GM18520 (cell line): Measurements from ENCODE around the gene SCAMP2.
"Not testable (repeated sequence)": the region's sequence is repeated elsewhere in the genome, so short reads cannot be mapped to it uniquely, and the experiment has no call there.

ENCODE experiments used
- ATAC-seq: cut with Tn5 transposase; IDR thresholded peaks from one replicate; pipeline ENCODE4 v1.9.1; 2021; ENCODE audit not compliant: unreplicated experiment

SCAMP2 gene

DNA sequence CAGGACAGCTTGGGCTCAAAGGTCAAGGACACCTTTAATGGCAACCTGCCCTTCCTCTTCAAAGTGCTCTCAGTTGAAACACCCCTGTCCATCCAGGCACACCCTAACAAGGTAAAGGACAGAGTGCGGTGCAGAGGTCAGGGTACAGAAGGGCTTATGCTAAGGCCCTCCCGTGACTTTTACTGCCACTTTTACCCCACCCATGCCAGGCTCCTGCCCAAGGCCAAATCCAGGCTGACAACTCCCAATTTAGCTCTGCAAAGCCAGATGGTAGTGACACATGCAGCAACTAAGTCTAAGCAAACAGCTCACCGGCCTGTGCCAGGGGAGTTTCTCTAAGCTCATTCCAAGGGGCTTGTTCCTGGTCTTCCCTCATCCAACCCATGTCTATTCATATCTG, 18.3 kb upstream of the SCAMP2 start:
- no peak for ATAC-seq

DNA sequence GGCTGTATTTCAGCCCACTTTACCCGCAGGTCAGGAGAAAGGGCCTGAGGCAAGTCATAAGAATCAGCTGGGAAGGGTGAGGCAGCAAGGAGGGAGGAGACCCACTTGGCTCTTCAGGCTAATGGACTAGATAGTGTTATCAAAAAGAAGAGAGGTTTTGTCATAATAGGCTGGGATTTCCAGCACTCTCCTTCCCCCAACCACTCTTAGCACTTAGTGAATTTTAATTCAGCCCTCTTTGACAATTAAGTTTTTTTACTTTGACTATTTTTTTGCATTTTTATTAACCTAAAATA, 17.4 kb upstream of the SCAMP2 start:
- no peak for ATAC-seq

DNA sequence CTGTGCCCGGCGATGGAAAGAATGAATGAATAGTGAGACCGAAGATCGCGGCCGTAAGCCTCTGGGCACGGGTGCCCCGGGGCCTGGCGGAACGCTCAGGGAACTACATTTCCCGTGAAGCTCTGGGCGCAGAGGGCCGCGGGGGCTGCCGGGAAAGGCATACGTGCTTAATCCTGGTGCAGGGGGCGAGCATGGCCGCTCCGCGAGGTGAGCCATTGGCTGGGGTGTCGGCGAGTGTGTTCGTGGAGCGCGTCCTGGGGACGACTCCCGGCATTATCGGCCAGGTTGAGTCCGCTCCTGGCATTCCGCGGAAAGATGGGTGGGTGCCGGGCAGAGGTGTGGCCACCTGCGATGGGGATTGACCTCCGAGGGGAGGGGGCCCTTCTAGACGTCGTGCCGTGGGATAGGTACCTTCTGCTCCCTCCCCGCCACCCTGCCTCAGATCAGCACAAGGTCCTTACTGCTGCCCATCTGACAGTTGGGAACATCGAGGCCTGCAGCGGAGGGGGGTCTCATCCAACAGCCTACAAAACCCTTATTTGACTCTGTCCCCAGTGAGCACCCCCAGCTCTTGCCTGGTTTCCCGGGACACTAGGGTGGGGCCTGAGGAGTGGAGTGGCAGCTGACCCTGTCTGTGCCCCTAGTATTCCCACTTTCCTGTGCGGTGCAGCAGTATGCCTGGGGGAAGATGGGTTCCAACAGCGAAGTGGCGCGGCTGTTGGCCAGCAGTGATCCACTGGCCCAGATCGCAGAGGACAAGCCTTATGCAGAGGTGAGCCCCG, 16.9 kb upstream of the SCAMP2 start, which contains the start of gene MPI:
TSS of gene MPI (plus strand) at position 160 of the 782 bp plus-strand sequence. CDS start at position 192, 32 bp downstream.
- peak; percentile 82 for ATAC-seq

DNA sequence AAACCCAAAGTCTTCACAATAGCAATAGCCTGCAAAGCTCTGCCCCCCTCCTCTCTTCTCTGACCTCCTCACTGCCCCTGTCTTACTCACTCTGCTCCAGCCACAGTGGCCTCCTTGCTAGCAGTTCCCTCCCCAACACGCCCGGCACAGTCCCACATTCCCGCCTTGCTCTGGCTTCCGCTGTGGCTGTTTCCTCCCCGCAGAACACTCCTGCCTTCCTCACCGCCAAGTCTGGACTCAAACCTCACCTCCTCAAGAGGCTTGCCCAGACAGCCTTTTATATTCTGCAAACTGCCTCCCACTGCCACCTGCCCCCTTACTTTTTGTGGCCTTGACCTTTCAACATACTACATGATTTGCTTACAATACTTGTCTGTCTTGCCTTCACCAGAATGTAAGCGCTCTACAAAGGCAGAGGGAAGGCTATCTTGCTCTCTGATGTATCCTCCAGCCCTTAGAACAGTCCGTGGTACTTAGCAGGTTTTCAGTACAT, 16.3 kb upstream of the SCAMP2 start:
- ATAC-seq: no peak

DNA sequence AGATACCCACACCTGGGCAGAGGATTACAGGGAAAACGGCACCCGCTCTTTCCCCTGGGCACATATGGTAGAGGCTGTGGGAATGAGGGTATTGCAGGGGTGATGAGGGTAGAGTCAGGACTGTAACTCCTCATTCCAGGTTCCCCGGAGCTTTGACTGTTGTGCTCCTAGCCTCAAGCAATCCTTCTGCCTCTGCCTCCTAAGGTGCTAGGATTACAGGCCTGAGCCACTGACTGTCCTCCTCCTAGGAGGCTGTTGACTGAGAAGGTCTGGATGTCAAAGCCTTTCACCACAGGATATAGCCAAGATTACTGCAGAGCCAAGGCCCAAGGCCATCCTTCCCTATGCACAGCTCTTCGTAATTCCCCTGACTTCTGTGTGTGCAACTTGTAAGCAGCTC, 15.6 kb upstream of the SCAMP2 start:
- ATAC-seq: no peak

DNA sequence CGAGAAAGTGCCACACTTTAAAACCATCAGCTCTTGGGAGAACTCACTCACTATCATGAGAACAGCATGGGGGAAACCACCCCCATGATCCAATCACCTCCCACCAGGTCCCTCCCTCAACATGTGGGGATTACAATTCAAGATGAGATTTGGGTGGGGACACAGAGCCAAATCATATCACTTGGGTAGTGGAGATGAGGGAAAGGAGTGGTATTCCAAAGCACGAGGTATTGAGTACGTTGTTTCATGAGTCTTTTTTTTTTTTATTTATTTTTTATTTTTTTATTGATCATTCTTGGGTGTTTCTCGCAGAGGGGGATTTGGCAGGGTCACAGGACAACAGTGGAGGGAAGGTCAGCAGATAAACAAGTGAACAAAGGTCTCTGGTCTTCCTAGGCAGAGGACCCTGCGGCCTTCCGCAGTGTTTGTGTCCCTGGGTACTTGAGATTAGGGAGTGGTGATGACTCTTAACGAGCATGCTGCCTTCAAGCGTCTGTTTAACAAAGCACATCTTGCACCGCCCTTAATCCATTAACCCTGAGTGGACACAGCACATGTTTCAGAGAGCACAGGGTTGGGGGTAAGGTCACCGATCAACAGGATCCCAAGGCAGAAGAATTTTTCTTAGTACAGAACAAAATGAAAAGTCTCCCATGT, 14.5 kb upstream of the SCAMP2 start:
- not testable (repeated sequence) for ATAC-seq

DNA sequence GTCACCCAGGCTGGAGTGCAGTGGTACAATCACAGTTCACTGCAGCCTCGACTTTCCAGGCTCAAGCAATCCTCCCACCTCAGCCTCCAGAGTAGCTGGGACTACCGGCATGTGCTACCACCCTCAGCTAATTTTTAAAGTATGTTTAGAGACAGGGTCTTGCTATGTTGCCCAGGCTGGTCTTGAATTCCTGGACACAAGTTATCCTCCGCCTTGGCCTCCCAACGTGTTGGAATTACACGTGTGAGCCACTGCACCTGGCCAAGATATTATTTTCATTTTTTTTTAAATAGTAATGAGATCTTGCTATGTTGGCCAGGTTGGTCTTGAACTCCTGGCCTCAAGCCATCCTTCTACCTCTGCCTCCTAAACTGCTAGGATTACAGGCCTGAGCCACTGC, 12.3 kb upstream of the SCAMP2 start:
- no peak for ATAC-seq

DNA sequence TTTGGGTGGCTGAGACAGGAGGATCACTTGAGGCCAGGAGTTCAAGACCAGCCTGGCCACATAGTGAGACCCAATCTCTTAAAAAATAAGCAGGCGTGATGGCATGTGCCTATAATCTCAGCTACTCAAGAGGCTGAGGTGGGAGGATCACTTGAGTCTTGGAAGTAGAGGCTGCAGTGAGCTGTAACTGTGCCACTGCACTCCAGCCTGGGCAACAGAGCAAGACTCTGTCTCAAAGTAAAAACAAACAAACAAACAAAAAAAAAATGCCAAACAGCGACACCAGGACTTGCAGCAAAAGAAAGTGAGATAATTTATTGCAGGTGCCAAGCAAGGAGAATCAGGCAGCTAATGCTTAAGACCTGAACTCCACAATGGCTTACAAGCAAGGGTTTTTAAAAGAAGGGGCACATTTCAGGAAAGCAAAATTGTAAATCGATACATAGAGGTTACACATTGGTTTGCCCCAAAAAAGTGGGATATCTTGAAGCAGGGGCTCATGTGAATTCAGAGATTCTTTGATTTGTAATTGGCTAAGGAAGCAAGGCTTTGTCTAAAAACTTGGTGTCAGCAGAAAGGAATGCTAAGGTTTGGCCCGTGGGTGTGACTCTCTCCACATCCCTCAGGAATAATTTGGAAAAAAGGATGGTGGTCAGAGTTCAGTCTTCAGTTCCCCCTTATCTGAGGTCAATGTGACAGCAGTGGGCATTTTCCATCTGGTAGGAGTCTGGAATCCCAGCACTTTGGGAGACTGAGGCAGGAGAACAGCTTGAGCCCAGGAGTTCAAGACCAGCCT, 11.5 kb upstream of the SCAMP2 start:
- no peak for ATAC-seq

DNA sequence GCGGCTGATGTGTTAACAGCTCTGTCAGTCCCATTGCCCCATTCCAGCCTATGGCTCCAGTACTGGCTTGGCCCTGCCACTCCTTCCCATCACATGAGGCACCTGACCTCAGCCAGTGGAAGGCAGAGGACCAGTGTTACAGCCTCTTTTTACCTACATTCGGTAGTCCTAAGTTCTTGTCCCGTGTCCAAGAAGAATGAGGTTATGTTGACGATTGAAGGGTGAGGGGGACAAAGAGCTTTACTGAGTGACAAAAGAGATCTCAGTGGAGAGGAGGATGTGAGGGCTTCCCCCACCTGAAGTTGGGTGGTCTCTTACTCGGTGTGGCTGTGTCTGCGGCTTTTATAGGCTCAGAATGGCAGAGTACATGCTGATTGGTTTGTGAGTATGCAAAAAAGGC, 9.4 kb upstream of the SCAMP2 start:
- no peak for ATAC-seq

DNA sequence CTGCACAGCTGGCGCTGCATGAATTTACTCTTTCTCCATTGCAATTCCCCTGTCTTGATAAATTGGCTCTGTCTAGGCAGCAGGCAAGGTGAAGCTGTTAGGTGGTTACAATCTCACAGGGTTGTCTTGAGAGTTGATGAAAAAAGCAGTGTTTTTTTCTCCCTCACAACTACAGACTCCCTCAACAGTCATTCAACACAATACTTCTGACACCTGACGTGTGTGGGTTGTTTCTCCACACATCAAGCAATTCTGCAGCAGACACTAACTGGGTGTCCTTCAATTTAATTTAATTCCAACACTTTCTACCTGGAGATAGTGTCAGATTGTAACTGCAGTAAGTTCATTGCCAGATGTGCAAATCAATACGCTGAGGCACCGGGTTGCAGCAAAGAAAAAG, 5.1 kb upstream of the SCAMP2 start:
- ATAC-seq: no peak

DNA sequence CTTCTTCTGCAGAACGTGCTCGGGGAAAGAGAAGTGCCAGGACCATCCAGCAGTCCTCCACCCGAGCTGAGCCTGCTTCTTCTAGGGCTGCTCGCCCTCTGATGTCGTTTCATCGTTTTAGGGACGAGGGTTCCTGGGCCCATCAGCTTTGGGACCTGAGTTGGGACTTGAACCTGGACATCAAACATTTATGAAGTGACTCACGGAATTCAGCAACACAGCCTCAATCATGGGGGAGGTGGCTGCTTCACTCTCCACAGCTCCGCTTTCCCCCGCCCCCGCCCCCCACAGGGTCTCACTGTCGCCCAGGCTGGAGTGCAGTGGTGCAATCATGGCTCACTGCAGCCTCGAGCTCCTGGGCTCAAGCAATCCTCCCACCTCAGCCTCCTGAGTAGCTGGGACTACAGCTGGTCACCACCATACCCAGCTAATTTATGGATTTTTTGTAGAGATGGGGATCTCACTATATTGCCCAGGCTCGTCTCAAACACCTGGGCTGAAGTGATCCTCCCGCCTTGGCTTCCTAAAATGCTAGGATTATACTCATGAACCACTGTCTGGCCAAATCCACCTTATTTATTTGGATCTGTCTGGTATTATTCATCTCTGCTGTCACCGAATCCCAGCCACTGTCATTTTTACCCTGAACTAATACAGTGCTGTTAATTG, 725 bp upstream of the SCAMP2 start:
- ATAC-seq: no peak

DNA sequence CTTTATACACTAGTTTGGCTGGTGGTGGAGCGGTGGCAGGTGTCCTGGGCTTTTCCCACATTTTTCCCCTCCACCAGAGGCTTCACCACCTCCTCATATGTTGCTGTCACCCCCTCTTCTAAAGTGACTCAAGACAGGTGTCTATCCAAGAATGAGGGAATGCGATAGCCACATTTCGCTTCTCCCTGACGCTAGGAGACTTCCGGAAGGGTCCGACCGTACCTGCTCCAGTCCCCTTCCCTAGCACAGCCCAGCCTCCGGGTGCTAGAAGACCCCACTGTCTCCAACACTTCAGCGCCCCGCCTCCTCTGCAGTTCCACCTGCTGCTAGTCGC, 496 bp downstream of the SCAMP2 start:
- ATAC-seq: no peak

DNA sequence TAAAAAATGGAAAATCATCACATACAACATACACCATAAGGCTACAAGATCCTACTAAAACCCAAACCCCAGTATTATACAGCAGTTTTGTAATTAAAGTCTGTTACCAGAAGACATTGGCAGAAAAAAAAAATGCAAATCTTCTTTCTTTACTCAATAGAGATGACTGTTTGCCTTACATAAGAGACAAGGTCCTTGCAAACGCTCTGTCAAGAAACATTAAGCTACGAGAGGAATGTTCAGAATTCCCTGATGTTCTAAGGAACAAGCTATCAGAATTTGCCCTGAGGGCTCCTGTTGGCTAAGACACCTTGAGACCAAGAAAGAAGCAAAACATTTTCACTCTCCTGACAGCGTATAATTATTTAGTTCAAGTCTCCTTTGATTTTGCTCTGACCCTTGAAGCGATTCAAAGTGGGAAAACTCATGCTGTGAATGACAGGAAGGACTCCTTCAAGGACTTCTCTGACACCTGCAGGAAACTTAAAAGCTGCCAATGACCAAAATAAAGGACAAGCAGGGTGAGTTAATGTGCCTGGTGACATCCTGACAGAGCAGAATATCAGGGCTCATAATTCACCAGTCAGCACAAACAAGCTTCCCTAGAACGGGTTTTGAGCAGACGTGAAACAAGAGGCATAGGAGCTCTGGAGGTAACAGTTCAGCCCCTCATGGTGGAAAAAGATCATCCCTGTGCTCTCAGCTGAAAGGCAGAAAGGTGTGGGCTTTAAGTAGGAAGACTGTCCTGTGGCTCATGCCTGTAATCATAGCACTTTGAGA, 2.5 kb downstream of the SCAMP2 start:
- no peak for ATAC-seq

DNA sequence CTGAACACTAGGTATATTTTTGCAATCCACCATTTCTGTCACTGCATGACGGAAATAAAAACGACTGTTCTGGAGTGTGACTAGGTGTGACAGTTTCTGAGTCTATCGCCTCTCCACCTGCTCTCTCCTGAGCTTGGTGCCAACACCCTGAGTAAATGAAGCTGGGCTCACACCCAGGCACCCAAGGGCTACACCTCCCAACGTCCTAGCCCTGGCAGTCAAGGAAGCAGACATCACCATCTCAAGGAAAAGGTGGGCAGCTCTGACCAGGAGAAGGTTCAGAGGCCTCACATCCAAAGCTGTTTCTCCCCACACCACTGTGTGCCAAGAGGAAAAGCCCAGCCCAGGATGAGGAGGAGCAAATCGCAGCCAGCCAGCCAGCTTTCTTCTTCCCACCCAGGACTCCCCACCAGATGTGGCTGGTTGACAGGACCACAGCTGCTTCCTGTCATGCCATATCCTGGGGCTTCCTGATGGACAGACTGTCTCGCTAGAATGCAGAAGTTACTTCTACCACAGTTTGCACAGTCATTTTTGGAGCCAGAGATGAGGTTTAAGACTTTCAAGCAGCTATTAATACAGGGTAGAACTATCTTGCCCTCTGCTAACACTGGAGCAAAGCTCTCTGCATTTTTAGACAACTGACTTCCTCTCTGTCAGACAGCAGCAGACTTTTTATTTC, 3.3 kb downstream of the SCAMP2 start:
- ATAC-seq: peak; percentile 36

DNA sequence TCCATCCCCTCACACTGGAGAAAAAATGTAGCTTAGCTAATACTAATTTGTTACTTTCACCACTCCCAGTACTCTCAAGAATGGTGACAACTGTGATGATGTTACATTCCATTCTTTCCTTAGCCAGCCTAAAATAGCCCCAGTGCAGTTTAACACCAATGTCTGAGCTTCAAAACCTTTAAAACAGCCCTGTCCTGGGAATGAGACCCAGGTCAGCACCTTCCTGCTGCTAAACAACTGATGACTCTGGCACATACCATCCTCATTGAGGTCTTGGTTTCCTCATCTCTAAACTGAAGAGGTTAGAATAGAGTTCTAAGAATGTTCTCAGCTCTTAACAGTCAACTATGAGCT, 3.8 kb downstream of the SCAMP2 start:
- no peak for ATAC-seq

DNA sequence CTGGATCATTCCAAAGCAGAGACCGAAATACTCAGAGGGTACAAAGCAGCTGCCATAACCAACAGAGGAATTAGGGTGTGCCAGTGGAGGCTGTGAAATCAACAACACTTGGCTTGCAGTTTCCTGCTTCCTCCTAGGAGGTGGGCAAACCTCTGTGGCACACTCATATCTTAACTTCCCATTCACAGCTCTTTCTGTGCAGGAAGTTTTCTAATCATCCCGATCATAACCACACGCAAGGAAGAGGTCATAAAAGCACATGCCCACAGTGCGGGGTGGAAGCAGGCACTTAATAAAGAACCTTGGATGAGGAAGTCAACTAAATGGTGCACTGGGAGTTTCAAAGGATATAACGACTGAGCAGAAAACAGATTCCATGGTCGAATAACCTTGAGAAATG, 5.1 kb downstream of the SCAMP2 start:
- ATAC-seq: no peak

DNA sequence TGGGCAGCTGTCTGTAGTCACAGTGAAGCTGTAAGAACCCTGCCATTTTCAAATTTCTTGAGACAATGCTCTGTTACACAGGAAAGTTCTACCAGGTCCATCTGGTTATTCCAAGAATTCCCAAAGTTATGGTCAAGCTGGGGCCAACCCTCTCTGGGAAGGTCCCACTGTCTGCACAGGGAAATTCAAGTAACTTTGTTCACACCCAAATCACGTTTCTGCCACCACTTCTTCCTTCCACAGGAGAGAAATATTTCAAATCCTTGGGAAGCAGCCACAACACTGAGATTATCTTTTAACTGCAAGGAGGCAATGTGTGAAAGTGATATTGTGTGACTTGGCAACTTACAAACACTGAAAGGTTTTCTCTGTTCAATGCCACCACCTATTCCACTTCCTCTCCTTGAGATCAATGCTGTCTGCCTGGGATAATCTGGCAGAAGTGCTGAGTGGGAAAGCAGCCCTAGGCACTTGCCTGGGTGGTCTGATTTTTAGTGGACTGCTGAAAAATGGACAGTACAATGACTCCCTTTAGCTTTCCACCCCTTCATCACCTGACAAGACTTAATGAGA, 5.6 kb downstream of the SCAMP2 start:
- no peak for ATAC-seq

DNA sequence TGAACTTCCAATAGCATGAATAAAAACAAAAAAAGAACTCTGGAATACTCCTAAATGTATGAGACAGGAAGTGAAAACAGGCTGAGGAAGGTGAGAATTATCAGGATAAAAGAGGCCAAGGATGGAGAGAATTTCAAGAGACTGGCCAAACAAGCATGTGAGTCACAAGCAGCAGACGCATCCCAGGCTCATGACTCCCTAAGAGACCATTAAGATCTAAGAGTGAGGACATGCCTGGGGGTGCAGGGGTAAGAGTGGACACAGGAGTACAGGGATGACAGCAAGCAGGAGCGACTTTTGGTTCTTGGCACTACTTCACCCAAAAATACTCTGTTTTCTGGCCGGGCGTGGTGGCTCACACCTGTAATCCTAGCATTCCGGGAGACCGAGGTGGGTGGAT, 7.1 kb downstream of the SCAMP2 start:
- no peak for ATAC-seq

DNA sequence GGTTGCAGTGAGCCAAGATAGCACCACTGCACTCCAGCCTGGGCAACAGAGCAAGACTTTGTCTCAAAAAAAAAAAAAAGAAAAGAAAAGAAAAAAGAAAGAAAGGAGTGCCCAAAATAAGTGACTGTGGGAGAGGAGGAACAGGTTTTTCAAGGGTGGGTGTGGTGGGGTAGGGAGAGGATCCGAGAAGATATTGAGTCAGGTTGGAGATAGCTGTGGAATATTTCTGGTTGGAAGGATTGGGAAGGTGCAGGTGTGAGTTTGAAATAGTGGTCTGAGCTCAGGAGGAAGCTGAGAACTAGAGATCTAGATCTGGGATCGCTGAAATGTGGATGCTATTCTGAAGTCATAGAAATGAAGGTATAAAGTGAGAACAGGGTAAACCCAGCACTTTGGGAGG, 7.8 kb downstream of the SCAMP2 start:
- ATAC-seq: no peak

DNA sequence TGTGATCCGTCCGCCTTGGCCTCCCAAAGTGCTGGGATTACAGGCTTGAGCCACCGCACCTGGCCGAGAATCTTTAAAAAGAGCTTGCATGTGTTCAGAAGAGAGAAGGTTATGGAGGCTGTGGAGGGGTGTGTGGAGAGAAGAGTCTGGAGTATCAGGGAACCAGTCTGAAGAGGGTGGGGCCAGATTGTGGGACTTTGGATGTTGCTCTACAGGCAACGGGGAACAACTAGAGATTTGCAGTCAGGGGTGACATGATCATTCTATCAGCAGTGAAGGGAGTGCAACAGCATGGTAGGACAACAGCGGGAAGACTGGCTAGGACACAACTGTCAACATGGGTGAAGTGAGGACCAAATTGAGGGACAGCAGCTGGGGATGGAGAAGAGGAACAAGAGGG, 8.9 kb downstream of the SCAMP2 start:
- no peak for ATAC-seq
